Measurements from ENCODE around the gene FBXL19.

DNA sequence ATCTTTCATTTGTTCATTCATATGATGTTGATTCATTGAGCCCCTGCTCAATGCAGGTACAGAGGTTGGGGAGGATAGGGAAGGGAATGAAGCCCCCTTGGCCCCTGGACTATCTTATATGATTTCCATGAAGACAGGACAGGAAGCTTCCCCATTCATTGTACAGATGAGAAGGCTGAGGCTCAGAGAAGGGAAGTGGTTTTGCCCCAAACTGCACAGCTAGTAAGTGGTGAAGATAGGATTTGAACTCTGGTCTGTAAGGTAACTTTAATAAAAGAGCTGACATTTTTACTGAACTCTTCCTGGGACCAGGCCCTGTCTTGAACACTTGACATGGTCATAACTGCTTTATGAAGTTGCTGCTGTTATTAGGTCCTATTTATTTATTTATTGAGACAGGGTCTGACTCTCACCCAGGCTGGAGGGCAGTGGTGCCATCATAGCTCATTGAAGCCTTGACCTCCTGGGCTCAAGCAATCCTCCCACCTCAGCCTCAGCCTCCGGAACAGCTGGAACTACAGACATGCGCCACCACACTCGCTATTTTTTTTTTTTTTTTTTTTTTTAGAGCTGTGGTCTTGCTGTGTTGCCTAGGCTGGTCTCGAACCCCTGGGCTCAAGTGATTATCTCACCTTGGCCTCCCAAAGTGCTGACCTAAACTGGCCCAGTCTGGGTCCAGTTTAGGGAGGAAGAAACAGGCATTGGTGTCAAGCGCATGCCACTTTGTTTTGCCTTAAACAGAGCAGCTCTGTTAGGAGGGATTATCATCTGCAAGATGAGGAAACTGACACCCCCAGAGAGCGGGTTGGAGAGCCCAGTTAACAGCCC lies 22.0 kb upstream of the FBXL19 start:
- no peak for TF ChIP-seq CAMTA2 (CRISPR knock-in tag; IDR thresholded peaks at IDR 0.05; ENCODE audit: borderline replicate concordance)
- TF ChIP-seq SIN3B (IDR thresholded peaks at IDR 0.05; ENCODE audit: low read length): no peak
- TF ChIP-seq CREB1 (IDR thresholded peaks at IDR 0.05): no peak
- no peak for TF ChIP-seq CREB1 (CRISPR knock-in tag; IDR thresholded peaks at IDR 0.05)
- TF ChIP-seq POLR2A (IDR thresholded peaks at IDR 0.05; ENCODE audit: insufficient read depth in 1 of 2, low read depth in 2 of 2, low read length in 2 of 2): no peak
- no peak for TF ChIP-seq NBN (conservative IDR thresholded peaks at IDR 0.05)
- no peak for TF ChIP-seq POLR2AphosphoS5 (IDR thresholded peaks at IDR 0.05; ENCODE audit: low read depth, low read length)
- no peak for TF ChIP-seq ZFP37 (CRISPR knock-in tag; IDR thresholded peaks at IDR 0.05; ENCODE audit: borderline replicate concordance)

Measured in HepG2 (cell line).